ENCODE data around the gene PCDHGA9.

PCDHGA9 gene

DNA sequence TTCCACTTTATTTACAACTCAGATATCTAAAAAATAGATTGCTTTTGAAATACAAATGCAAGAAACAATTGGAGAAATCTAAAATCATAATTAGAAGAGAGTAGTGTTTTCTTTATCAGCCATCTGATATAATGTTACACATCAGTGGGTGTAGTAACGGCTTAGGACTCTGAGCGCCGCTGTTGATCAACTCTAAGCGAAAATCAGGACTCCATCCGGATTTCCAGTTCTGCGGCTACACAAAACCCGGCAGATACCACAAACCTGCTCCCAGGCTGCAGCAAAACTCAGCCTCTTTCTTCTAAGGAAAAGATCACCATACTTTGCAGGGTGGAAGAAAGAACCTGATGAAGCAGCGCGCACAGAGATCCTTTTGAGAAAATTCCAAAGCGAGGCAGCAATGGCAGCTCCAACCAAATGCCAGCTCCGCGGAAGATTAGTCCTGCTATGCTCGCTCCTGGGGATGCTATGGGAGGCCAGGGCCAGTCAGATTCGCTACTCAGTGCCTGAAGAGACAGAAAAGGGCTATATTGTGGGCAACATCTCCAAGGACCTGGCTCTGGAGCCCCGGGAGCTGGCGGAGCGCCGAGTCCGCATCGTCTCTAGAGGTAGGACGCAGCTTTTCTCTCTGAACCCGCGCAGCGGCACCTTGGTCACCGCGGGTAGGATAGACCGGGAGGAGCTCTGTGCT lies at the start of gene PCDHGA9:
PCDHGA9 (plus strand) TSS at position 226 of the 691 bp plus-strand sequence; CDS start at position 401, 175 bp downstream.
- Histone ChIP-seq H3K36me3 (ENCODE audit: control insufficient read depth, insufficient read depth, low read length) (no peaks in the 10 kb centered on the region), H3K27ac (ENCODE audit: low read length) (no peak within 1 kb of the TSS), H3K9me3 (ENCODE audit: control insufficient read depth, insufficient read depth, low read length) (no peaks in the 10 kb centered on the region; the same call in 1 of the 2 replicates), H3K27me3 (ENCODE audit: control insufficient read depth, insufficient read depth, low read length) (no peaks in the 10 kb centered on the region), H3K4me1 (ENCODE audit: control insufficient read depth, insufficient read depth, low read length) (no peaks in the 10 kb centered on the region), H3K4me3 (ENCODE audit: low read length) (no peak within 1 kb of the TSS)
- no peak for DNase-seq (ENCODE audit: low read depth, low spot score)
- WGBS (ENCODE audit: insufficient coverage, insufficient read length), result no CpG with 5 or more reads among the region's 27 CpGs

DNA sequence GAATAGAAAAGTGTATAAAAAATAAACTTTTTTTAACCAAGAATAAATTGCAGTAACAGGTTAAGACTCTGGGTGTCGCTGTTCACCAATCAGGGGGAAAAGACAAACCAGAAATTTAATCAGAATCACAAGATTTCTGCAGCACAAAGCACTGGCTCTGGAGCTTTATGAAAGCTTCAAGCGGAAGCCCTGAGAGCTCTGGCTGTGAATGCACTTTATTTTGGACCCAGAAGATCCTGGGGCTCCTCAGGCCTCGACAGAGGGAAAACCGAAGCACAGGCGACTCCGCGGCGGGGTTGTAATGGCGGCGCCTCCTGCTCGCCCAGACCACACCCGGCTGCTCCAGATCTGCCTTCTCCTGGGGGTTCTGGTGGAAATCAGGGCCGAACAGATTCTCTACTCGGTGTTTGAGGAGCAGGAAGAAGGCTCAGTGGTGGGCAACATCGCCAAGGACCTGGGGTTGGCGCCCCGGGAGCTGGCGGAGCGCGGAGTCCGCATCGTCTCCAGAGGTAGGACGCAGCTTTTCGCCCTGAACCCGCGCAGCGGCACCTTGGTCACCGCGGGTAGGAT lies 47.6 kb upstream of the PCDHGA9 start, which contains the start of gene PCDHGA4:
PCDHGA4 (plus strand) TSS at position 122 of the 570 bp plus-strand sequence; CDS start at position 209, 87 bp downstream.
- no CpG with 5 or more reads among the region's 29 CpGs for WGBS (ENCODE audit: insufficient coverage, insufficient read length)
- no peak for DNase-seq (ENCODE audit: low read depth, low spot score)
- Histone ChIP-seq H3K4me1 (ENCODE audit: control insufficient read depth, insufficient read depth, low read length) (no peaks in the 10 kb centered on the region), H3K27ac (ENCODE audit: low read length) (no peak within 1 kb of the TSS), H3K27me3 (ENCODE audit: control insufficient read depth, insufficient read depth, low read length) (no peaks in the 10 kb centered on the region), H3K4me3 (ENCODE audit: low read length) (no peak within 1 kb of the TSS), H3K9me3 (ENCODE audit: control insufficient read depth, insufficient read depth, low read length) (no peaks in the 10 kb centered on the region; the same call in none of the 2 replicates), H3K36me3 (ENCODE audit: control insufficient read depth, insufficient read depth, low read length) (no peaks in the 10 kb centered on the region)

DNA sequence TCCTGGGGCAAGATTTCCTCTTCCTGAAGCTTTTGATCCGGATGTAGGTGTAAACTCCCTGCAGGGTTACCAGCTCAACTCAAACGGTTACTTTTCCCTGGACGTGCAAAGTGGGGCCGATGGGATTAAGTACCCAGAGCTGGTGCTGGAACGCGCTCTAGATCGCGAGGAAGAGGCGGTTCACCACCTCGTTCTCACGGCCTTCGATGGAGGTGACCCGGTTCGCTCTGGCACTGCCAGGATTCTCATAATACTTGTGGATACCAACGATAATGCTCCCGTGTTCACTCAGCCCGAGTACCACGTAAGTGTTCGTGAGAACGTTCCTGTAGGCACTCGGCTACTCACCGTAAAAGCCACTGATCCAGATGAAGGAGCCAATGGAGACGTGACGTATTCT lies 46.9 kb upstream of the PCDHGA9 start:
- Histone ChIP-seq H3K27ac (ENCODE audit: low read length) (no peak overlapping the region), H3K4me1 (ENCODE audit: control insufficient read depth, insufficient read depth, low read length) (no peaks in the 10 kb centered on the region), H3K9me3 (ENCODE audit: control insufficient read depth, insufficient read depth, low read length) (peaks cover under 1% of the 10 kb centered on the region), H3K36me3 (ENCODE audit: control insufficient read depth, insufficient read depth, low read length) (no peaks in the 10 kb centered on the region), H3K27me3 (ENCODE audit: control insufficient read depth, insufficient read depth, low read length) (no peaks in the 10 kb centered on the region), H3K4me3 (ENCODE audit: low read length) (no peak overlapping the region)
- WGBS (ENCODE audit: insufficient coverage, insufficient read length), result no CpG with 5 or more reads among the region's 24 CpGs
- DNase-seq (ENCODE audit: low read depth, low spot score), result no peak

DNA sequence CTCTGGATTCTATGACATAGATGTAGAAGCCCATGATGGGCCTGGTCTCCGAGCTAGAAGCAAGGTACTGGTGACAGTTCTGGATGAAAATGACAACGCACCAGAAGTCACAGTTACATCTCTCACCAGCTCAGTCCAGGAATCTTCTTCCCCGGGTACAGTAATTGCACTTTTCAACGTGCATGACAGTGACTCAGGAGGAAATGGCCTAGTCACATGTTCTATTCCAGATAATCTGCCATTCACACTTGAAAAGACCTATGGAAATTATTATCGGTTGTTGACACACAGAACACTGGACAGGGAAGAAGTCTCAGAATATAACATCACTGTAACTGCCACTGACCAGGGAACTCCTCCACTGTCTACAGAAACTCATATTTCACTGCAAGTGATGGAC lies 46.4 kb upstream of the PCDHGA9 start:
- DNase-seq (ENCODE audit: low read depth, low spot score), result no peak
- Histone ChIP-seq H3K9me3 (ENCODE audit: control insufficient read depth, insufficient read depth, low read length) (peaks cover 2% of the 10 kb centered on the region; the same call in 1 of the 2 replicates), H3K4me1 (ENCODE audit: control insufficient read depth, insufficient read depth, low read length) (no peaks in the 10 kb centered on the region), H3K27ac (ENCODE audit: low read length) (no peak overlapping the region), H3K36me3 (ENCODE audit: control insufficient read depth, insufficient read depth, low read length) (no peaks in the 10 kb centered on the region), H3K4me3 (ENCODE audit: low read length) (no peak overlapping the region), H3K27me3 (ENCODE audit: control insufficient read depth, insufficient read depth, low read length) (no peaks in the 10 kb centered on the region)
- WGBS (ENCODE audit: insufficient coverage, insufficient read length), result no CpG with 5 or more reads among the region's 5 CpGs

DNA sequence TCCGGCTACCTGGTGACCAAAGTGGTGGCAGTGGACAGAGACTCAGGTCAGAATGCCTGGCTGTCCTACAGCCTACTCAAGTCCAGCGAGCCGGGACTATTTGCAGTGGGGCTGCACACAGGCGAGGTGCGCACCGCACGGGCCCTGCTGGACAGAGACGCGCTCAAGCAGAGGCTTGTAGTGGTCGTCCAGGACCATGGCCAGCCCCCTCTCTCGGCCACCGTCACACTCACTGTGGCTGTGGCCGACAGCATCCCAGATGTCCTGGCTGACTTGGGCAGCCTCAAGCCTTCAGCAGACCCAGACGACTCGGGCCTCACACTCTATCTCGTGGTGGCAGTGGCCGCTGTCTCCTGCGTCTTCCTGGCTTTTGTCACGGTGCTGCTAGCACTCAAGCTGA lies 45.6 kb upstream of the PCDHGA9 start:
- H3K36me3 ChIP-seq (ENCODE audit: control insufficient read depth, insufficient read depth, low read length), result no peaks in the 10 kb centered on the region
- no peak overlapping the region for H3K4me3 ChIP-seq (ENCODE audit: low read length)
- no peak for DNase-seq (ENCODE audit: low read depth, low spot score)
- no peaks in the 10 kb centered on the region for H3K4me1 ChIP-seq (ENCODE audit: control insufficient read depth, insufficient read depth, low read length)
- H3K9me3 ChIP-seq (ENCODE audit: control insufficient read depth, insufficient read depth, low read length), result 0 out of 2 replicates have a peak, but pooled peaks cover 2% of the 10 kb centered on the region
- no peak overlapping the region for H3K27ac ChIP-seq (ENCODE audit: low read length)
- WGBS (ENCODE audit: insufficient coverage, insufficient read length), result no CpG with 5 or more reads among the region's 19 CpGs
- no peaks in the 10 kb centered on the region for H3K27me3 ChIP-seq (ENCODE audit: control insufficient read depth, insufficient read depth, low read length)

DNA sequence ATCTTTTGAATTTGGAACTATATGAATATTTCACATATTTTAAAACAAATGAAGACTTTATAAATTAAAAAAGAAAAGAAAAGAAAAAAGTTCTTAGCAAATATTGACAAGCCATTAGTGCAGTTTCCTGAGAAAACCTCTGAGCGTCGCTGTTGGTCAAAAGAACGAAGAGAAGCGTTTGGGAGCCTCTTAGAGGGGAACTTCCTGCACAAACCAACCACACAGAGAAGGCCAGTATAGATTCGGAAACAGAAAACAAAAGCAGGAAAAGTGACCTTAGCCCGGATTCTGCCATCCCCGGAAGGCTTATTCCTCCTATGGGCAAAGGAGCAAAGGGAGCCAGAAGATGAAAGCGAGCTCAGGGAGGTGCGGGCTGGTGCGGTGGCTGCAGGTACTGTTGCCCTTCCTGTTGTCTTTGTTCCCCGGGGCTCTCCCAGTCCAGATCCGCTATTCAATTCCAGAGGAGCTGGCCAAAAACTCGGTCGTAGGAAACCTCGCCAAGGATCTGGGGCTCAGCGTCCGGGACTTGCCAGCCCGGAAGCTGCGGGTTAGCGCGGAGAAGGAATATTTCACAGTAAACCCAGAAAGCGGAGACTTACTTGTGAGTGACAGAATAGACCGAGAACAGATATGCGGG lies 42.7 kb upstream of the PCDHGA9 start, which contains the start of gene PCDHGB2:
PCDHGB2 (plus strand) TSS at position 205 of the 637 bp plus-strand sequence; CDS start at position 347, 142 bp downstream.
- Histone ChIP-seq H3K27ac (ENCODE audit: low read length) (no peak within 1 kb of the TSS), H3K27me3 (ENCODE audit: control insufficient read depth, insufficient read depth, low read length) (no peaks in the 10 kb centered on the region), H3K36me3 (ENCODE audit: control insufficient read depth, insufficient read depth, low read length) (peaks cover 4% of the 10 kb centered on the region), H3K9me3 (ENCODE audit: control insufficient read depth, insufficient read depth, low read length) (peaks cover 7% of the 10 kb centered on the region), H3K4me1 (ENCODE audit: control insufficient read depth, insufficient read depth, low read length) (no peaks in the 10 kb centered on the region), H3K4me3 (ENCODE audit: low read length) (no peak within 1 kb of the TSS)
- no CpG with 5 or more reads among the region's 24 CpGs for WGBS (ENCODE audit: insufficient coverage, insufficient read length)
- DNase-seq (ENCODE audit: low read depth, low spot score), result no peak

DNA sequence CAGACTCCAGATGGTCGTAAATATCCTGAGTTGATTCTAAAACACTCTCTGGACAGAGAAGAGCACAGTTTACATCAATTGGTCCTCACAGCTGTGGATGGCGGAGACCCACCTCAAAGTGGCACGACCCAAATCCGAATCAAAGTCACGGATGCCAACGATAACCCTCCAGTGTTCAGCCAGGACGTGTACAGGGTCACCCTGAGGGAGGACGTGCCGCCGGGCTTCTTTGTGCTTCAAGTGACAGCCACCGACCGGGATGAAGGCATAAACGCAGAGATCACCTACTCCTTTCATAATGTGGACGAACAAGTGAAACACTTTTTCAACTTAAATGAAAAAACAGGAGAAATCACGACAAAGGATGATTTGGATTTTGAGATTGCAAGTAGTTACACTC lies 41.9 kb upstream of the PCDHGA9 start:
- Histone ChIP-seq H3K4me1 (ENCODE audit: control insufficient read depth, insufficient read depth, low read length) (no peaks in the 10 kb centered on the region), H3K4me3 (ENCODE audit: low read length) (no peak overlapping the region), H3K36me3 (ENCODE audit: control insufficient read depth, insufficient read depth, low read length) (peaks cover 4% of the 10 kb centered on the region), H3K27me3 (ENCODE audit: control insufficient read depth, insufficient read depth, low read length) (no peaks in the 10 kb centered on the region), H3K27ac (ENCODE audit: low read length) (no peak overlapping the region), H3K9me3 (ENCODE audit: control insufficient read depth, insufficient read depth, low read length) (peaks cover 7% of the 10 kb centered on the region)
- WGBS (ENCODE audit: insufficient coverage, insufficient read length), result no CpG with 5 or more reads among the region's 15 CpGs
- DNase-seq (ENCODE audit: low read depth, low spot score), result no peak

DNA sequence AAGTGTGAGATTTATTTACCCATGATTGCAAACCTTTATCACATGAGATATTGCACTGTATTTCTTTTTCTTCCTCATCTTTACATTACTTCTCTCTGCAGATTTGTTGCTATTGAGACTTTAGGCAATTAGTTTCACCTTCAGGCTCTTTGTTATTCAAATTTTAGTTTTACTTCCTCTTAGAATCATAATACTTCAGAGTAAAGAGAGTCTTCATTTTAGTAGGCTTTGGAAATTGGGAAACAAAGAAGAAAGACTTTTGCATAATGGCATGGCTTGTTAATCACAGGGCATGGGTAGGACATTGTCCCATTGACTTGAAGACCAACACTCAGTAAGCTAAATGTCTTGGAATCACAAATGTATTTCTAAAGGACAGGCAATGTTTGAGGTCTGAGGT lies 39.9 kb upstream of the PCDHGA9 start:
- Histone ChIP-seq H3K36me3 (ENCODE audit: control insufficient read depth, insufficient read depth, low read length) (peaks cover 7% of the 10 kb centered on the region), H3K4me3 (ENCODE audit: low read length) (no peak overlapping the region), H3K4me1 (ENCODE audit: control insufficient read depth, insufficient read depth, low read length) (no peaks in the 10 kb centered on the region), H3K9me3 (ENCODE audit: control insufficient read depth, insufficient read depth, low read length) (peaks cover 7% of the 10 kb centered on the region), H3K27ac (ENCODE audit: low read length) (no peak overlapping the region), H3K27me3 (ENCODE audit: control insufficient read depth, insufficient read depth, low read length) (no peaks in the 10 kb centered on the region)
- no peak for DNase-seq (ENCODE audit: low read depth, low spot score)

DNA sequence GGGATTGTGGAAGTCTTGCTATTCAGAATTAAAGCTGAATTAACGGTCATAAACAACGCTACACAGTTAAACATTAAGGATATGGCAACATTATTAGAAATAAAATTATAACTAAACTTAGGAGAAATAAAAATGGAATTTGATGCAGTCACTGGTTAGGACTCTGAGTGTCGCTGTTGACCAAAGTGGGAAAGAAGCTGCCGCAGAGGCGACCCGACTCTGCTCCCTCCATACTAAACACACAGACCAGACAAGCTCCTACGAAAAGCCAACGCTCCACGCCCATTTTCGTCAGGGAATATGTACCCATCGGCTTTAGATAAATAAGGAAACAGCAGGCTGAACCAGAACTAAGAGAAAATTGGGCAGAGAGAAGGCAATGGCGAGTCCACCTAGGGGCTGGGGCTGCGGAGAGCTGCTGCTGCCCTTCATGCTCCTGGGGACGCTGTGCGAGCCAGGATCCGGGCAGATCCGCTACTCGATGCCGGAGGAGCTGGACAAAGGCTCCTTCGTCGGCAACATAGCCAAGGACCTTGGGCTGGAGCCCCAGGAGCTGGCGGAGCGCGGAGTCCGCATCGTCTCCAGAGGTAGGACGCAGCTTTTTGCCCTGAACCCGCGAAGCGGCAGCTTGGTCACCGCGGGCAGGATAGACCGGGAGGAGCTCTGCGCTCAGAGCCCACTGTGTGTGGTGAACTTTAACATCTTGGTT lies 38.5 kb upstream of the PCDHGA9 start, which contains the start of gene PCDHGA5:
PCDHGA5 (plus strand) TSS at position 211 of the 709 bp plus-strand sequence; CDS start at position 380, 169 bp downstream.
- WGBS (ENCODE audit: insufficient coverage, insufficient read length), result no CpG with 5 or more reads among the region's 34 CpGs
- peaks cover 7% of the 10 kb centered on the region for H3K9me3 ChIP-seq (ENCODE audit: control insufficient read depth, insufficient read depth, low read length)
- no peaks in the 10 kb centered on the region for H3K4me1 ChIP-seq (ENCODE audit: control insufficient read depth, insufficient read depth, low read length)
- H3K4me3 ChIP-seq (ENCODE audit: low read length), result no peak within 1 kb of the TSS
- H3K27me3 ChIP-seq (ENCODE audit: control insufficient read depth, insufficient read depth, low read length), result no peaks in the 10 kb centered on the region
- peaks cover 7% of the 10 kb centered on the region for H3K36me3 ChIP-seq (ENCODE audit: control insufficient read depth, insufficient read depth, low read length)
- H3K27ac ChIP-seq (ENCODE audit: low read length), result no peak within 1 kb of the TSS
- no peak for DNase-seq (ENCODE audit: low read depth, low spot score)
